Activated CD8-positive, alpha-beta memory T cell treated with anti-CD3 and anti-CD28 coated beads for 36 hours (primary cell): Measurements from ENCODE around the gene NR1D1. TPM values are rescaled to one million over a fixed set of nuclear protein-coding genes. Genes with fewer than 3 reads are reported as not detected.

ENCODE experiments used
- CTCF ChIA-PET: fragments of 350-600 bp; sonication (Branson Sonifier 250); formaldehyde crosslinking; loops from one replicate; lab custom pipeline; 2021; ENCODE audit warnings: antibody characterized with exemption; lab: Charles Lee
- POLR2A ChIA-PET: fragments of 350-600 bp; sonication (Branson Sonifier 250); formaldehyde crosslinking; loops from one replicate; lab custom pipeline; 2021; ENCODE audit warnings: antibody characterized with exemption; lab: Charles Lee
- total RNA-seq, 2 experiments: library from RNA; stranded (reverse); gene quantifications; one replicate each; pipeline ENCODE4 v1.2.3, GENCODE V29; 2021

Gene NR1D1
- total RNA-seq, 2 experiments from 2014 or later = 7.7 to 8.3 TPM

DNA sequence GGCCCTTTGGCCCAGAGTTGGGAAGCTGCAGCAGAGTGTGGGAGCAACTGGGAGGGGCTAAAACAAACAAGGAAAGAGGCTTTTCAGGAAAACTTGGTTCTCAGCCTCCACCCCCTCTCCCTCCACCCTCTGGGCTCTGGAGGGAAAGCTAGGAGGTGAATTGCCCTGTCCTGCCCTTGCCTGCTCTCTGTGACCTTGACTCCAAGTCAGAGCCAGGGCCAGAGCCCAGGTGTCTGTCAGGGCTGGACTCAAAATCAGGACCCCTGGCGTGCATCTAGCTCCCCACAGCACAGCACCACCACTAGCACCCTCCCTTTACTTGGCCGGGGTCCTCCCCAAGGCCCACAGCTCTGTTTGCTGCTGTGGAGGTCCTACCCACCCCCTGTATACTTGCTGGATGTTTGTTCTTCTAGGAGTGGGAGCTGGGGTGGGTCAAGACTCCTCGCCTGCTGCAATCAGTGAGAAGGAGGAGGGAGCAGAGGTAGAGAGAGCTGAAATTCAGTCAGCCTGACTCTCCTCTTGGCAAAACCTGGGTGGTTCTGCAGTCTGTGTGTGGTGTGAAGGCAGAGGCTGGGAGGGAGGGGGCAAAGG lies 2.8 kb upstream of the NR1D1 start:
- CTCF ChIA-PET = interaction anchor here (1.2 to 12.0 kb wide), 4 partner anchors 8 to 34 kb away, joined by 4 to 104 read pairs (median 6); no protein-coding TSS in a partner anchor
- POLR2A ChIA-PET = interaction anchor here (0.9 kb wide), 1 partner anchor 10 kb away, joined by 3 read pairs; no protein-coding TSS in a partner anchor

DNA sequence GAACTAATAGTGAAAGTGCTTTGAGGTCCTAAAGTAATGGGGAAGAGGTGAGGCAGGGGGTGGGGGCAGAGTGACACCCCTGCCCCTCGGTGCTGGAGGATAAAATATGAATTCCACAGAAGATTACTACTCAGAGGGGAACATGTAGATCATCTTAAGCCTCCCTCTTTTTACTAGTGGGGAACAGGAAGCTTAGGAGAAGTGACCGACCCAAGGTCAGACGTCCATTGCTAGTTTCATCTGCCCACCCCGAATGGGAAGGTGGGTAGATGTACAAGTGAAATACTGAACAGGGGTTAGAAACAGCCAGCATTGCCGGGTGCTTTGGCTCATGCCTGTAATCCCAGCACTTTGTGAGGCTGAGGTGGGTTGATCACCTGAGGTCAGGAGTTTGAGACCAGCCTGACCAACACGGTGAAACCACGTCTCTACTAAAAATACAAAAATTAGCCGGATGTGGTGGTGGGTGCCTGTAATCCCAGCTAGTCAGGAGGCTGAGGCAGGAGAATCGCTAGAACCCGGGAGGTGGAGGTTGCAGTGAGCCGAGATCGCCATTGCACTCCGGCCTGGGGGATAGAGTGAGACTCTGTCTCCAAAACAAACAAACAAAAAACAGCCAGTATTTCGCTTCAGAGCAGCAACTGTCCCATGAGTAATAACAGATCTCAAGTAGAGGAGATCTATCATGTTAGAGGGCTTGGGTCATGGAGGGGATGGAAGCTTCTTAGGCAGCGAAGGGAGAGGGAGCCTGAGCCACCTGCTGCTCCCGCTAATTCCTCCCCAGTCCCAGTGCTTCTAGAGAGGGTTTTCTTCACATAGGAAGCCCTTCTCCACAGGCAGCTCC lies 1.2 kb upstream of the NR1D1 start:
- POLR2A ChIA-PET = interaction anchor here (1.2 to 1.5 kb wide), 2 partner anchors 12 to 33 kb away, joined by 5 to 7 read pairs; no protein-coding TSS in a partner anchor
- CTCF ChIA-PET = interaction anchor here (0.6 to 12.0 kb wide), 5 partner anchors 10 to 67 kb away, joined by 3 to 104 read pairs (median 4); partner anchors contain the start of gene THRA

DNA sequence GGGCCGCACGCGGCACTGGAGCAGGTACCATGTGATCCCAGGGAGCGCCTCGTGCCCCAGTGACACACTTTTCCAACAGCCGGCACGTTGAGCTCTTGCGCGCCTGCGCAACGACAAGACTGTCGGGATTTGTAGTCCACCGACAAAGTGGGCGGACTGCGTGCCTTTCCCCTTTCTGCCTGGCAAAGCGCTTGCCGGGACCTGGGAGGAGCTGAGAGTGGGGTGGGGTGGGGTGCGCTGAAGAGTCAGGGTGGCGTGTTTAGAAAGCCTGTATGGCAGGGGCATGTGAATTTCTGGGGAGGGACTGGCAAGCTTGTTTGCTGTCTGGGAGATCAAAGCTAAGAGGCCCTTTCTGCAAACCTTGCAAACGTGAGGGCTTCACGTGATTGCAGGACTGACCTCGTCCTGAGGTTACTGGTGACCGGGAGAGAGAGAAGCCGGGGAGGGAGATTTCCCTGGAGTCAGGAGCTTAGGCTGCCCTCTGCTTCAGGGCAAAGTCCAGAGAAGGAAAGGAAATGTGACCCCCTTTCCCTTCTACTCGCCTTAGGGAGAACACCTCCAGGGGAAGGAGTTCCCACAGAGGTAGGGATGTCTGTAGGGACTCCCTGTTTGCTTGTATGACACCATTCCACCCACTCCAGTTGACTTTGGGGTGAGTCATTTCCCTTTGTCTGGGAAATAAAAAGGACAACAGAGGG lies 429 bp upstream of the NR1D1 start:
- POLR2A ChIA-PET = interaction anchor here (0.5 to 1.5 kb wide), 5 partner anchors 13 to 38 kb away, joined by 3 to 7 read pairs (median 5); partner anchors contain the start of gene THRA
- CTCF ChIA-PET = interaction anchor here (0.6 to 12.0 kb wide), 6 partner anchors 11 to 353 kb away, joined by 3 to 104 read pairs (median 8); no protein-coding TSS in a partner anchor

DNA sequence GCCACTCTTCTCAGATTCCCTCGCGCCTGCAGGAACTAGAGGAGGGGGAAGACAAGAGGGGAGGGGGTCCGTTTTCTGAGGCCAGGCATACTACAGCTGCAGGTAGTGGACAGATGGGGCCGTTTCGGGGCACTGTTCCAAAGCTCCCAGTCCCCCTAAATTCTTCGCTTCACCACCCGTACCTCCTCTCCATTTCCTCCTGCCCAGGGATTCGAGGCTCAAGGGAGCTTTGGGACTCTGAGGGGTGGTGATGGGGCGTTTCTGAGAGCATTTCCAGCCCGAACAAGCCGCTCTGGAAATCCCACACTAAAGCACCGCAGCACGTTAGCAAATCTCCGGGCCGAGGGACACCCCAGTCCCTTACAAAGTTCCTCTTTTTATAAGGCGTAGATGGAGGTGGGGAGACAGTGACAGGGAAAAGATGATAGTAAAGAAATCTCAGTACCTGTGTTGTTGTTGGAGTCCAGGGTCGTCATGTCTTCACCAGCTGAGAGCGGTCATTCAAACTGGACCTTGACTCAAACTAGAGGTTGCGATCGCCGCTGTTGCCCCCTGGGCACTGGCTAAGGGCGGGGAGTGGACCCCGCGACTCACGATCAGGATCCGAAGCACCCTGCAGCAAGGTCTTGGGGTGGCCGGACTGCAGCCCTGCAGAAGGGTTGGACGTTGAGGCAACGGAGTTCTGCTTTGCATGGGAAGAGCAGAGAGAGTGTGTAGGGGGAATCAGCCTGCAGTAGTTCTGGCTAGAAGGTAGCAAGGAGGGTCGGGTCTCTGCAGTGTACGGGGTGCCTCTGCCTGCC lies 570 bp downstream of the NR1D1 start:
- POLR2A ChIA-PET = interaction anchor here (0.5 to 1.5 kb wide), 4 partner anchors 13 to 31 kb away, joined by 4 to 7 read pairs (median 6); no protein-coding TSS in a partner anchor

DNA sequence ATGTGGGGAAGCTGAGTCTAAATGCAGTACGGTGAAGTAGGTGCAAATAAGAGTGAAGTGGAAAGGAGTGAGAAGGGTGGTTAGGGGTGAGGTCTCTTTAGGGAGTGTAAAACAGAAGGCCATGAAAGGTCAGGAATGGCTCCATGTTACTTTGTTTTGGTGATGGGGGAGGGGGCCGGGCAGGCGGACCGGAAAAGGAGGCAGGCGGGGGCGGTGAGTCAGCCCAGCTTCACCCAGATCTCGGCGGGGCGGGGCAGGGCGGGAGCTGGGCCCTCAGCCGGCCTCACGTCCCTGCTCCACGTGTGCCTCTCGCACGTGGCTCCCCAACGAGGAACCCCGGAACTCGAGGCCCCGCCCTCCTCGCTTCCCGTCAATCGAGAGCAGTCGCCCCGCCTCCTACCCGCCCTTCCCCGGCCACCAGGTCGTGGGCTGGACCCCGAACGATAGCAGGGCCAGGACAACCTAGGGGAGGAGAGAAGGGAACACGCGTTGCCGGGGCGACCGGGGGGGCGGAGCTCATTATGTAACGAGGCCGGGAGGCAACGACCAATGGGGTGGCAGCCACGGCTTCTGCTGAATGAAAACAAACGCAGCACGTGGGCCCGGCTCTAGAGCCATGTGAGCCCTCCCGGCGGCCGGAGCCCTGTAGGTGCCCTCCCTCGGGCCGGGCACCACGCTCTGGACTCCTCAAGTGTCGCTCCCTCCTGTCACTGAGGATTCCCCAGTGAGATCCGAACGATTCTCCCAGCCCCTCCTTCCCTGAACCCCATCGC lies 1.4 kb downstream of the NR1D1 start:
- ChIA-PET CTCF (interaction anchor here (0.7 to 12.0 kb wide), 9 partner anchors 8 to 218 kb away, joined by 3 to 104 read pairs (median 4); no protein-coding TSS in a partner anchor), POLR2A (interaction anchor here (0.6 to 1.3 kb wide), 2 partner anchors 14 to 53 kb away, joined by 3 to 7 read pairs; no protein-coding TSS in a partner anchor)

More for the DNA sequence above, 570 bp downstream of the NR1D1 start:
- CTCF ChIA-PET = interaction anchor here (0.6 to 12.0 kb wide), 7 partner anchors 12 to 120 kb away, joined by 3 to 104 read pairs (median 4); no protein-coding TSS in a partner anchor

DNA sequence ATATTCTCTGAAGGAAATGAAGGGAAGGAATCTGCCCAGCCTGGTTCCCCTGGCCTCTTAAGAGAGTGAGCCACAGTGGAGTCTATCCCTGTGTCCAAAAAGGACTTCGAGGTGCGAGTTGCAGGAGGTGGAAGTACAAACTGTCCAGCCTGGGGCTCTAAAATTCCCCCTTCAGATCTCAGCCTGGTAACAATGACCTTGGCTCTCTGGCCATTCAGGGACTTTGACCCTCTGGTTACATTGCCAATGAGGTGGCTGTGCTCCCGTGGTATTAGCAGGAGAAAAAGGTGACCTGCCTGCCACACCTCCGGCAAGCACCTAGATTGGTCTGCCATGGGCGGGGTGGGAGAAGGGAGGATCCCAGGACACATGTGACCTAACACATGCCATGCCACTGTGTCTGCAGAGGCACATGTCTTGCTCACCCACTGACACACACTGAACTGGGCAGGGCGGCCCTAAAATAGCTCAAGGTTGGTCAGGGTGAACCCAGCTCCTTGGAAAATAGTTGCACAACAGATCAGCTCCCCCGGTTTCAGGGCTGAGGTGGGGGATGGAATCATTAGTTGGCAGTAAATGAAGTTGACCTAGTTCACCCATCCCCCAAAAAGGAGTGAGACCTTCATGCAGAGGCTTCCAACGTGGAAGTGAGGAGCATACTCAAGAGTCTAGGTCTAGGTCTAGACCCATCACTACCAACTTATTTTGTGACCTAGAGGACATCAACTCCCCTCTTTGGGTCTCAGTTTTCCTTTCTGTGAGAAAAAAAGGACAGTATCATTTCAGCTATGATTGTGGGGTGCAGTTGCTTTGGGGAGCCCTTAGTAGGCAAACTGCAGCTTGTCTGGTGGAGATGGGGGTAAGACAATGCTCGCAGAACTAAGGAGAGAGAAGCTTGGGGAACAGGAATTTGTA lies 2.2 kb downstream of the NR1D1 start:
- POLR2A ChIA-PET = interaction anchor here (0.6 to 1.3 kb wide), 2 partner anchors 15 to 52 kb away, joined by 3 to 7 read pairs; no protein-coding TSS in a partner anchor

DNA sequence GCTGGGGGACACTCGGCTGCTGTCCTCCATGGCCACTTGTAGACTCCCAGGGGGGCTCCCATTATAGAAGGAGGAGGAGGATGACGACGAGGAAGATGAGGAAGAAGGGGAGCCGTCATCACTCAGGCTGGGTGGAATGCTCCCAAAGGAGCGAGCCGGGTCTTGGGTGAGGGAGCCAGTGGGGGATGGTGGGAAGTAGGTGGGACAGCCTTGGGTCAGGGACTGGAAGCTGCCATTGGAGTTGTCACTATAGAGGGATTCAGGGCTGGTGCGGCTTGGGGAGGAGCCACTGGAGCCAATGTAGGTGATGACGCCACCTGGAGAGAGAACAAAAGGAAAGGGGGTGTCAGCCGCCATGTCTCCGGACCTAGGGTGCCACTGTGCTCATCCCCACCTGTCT lies 3.3 kb downstream of the NR1D1 start:
- POLR2A ChIA-PET = interaction anchor here (0.5 kb wide), 1 partner anchor 52 kb away, joined by 5 read pairs; no protein-coding TSS in a partner anchor
- CTCF ChIA-PET = interaction anchor here (0.6 to 12.0 kb wide), 5 partner anchors 14 to 227 kb away, joined by 3 to 104 read pairs (median 3); no protein-coding TSS in a partner anchor

More for the DNA sequence above, 2.2 kb downstream of the NR1D1 start:
- CTCF ChIA-PET = interaction anchor here (0.9 to 12.0 kb wide), 9 partner anchors 9 to 226 kb away, joined by 3 to 104 read pairs (median 4); no protein-coding TSS in a partner anchor

DNA sequence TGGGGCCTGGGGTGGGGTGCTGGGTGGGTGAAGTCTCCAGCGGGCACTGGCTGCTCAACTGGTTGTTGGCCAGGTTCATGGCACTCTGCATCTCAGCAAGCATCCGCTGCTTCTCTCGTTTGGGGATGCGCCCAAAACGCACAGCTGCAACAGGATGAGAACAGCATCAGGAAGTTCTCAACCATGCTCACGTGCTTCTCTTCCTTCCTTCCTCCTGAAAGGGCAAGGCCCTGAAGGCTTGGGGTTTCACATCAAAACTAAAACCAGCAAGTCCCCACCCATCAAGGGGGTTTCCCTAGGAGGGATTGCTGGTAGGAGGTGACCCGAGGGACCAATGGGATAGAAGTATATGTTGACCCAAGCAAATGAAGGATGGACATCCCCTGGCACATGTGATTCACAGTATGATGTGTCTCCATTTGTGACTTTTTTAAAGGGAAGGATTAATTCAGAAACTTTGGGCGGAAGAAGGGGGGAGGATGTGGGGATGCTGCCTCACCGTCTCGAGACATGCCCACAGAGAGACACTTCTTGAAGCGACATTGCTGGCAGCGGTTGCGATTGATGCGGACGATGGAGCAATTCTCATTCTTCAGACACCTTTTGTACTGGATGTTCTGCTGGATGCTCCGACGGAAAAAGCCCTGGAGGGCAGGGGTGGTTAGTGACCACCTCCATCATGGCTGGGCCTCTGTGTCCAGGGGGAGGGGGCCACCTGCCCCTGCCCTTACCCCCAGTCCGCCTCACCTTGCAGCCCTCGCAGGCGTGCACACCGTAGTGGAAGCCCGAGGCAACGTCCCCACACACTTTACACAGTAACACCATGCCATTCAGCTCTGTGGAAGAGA lies 4.2 kb downstream of the NR1D1 start:
- CTCF ChIA-PET = interaction anchor here (1.0 to 12.0 kb wide), 5 partner anchors 11 to 28 kb away, joined by 3 to 104 read pairs (median 3); no protein-coding TSS in a partner anchor
- POLR2A ChIA-PET = interaction anchor here (0.5 to 0.7 kb wide), 2 partner anchors 44 to 51 kb away, joined by 4 to 5 read pairs; partner anchors contain the start of gene CASC3

DNA sequence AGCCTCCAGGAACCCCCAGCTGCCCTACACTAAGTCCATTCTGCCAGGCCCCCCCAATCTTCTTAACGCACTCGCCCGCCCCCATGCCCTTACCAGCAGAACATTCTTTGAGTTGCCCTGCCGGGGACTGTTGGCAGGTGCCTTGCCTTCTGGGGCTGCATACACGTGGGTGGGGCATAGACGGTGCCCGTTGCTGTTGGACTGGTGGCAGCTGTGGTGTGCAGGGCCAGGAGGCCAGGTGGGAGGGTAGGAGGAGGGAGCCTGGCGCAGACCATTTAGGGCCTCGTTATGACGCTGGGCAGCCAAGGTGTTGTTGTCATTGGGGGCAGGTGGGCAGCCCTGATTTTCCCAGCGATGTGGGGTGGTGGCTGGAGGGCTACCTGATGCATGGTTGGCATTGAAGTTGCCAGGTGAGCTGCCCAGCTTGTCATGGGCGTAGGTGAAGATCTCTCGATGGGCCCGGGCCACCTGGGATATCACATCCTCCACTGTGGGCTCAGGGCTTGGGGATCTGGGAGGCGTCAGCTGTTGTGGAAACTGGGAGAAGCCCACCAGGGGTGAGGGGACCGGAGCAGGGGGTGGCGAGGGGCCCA lies 4.9 kb downstream of the NR1D1 start:
- ChIA-PET CTCF (interaction anchor here (1.0 to 12.0 kb wide), 6 partner anchors 10 to 33 kb away, joined by 3 to 104 read pairs (median 4); no protein-coding TSS in a partner anchor), POLR2A (interaction anchor here (0.7 kb wide), 1 partner anchor 45 kb away, joined by 4 read pairs; the partner anchor contains the start of gene CASC3)

DNA sequence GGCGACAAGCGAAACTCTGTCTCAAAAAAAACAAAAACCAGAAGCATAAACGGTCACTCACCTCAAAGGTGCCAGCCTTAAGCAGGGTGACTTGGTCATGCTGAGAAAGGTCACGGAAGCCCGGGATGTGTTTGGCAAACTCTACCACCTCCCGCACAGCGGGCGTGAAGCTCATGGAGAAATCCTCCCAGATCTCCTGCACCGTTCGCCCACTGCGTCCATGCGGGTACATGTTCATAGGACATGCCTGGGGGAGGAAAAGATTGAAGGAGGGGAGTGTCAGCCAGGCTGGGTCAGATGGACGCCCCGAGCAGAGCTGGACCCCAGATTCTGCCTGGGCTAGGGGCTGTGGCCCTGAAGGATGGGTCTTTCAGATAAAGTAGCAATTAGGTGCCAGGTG lies 5.5 kb downstream of the NR1D1 start:
- ChIA-PET POLR2A (no interaction called here), CTCF (interaction anchor here (0.5 to 12.0 kb wide), 7 partner anchors 10 to 57 kb away, joined by 3 to 104 read pairs (median 3); no protein-coding TSS in a partner anchor)

DNA sequence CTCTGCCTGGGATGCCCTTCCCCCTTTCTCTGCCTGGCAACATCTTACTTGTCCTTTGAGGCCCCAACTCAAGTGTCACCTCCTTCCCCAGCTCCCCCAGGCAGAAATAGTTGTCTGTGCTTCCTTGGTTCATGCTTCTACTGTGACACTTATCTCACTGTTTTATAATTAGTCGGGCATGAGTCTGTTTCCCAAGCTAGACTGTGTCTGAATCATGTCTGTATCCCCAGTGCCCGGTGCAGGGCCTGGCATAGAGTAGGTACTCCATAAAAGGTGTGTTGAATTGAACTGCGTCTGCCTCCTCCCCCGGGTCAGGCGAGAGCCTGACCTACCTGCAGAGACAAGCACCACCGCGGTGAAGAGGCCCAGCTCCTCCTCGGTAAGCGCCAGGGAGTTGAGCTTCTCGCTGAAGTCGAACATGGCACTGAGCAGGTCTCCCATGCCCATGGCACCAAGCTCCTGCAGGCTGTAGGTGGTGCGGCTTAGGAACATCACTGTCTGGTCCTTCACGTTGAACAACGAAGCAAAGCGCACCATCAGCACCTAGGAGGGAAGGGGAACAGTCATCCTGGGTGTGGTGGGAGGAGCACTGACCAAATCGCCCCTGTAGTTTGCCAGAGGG lies 6.7 kb downstream of the NR1D1 start:
- POLR2A ChIA-PET = no interaction called here
- CTCF ChIA-PET = interaction anchor here (0.5 to 12.0 kb wide), 4 partner anchors 15 to 24 kb away, joined by 3 to 104 read pairs (median 5); no protein-coding TSS in a partner anchor

DNA sequence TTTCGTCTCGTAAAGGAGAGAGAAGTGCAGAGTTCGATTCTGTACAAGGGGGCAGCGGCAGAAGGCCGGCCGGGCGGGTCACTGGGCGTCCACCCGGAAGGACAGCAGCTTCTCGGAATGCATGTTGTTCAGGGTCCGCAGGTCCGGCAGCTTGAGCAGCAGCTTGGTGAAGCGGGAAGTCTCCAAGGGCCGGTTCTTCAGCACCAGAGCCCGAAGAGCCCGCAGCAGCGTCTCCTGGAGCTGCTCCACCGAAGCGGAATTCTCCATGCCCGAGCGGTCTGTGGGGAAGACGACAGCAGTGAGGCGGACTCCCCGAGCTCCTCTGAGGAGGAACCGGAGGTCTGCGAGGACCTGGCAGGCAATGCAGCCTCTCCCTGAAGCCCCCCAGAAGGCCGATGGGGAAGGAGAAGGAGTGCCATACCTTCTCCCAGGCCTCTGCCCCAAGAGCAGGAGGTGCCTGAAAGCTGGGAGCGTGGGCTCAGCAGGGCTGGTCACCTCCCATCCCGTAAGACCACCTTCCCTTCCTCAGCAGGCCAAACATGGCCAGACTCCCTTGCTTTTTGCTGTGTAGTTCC lies 7.3 kb downstream of the NR1D1 start:
- CTCF ChIA-PET = interaction anchor here (1.8 to 12.0 kb wide), 2 partner anchors 17 to 18 kb away, joined by 6 to 104 read pairs; no protein-coding TSS in a partner anchor
- POLR2A ChIA-PET = interaction anchor here (0.6 to 0.7 kb wide), 2 partner anchors 15 to 47 kb away, joined by 5 read pairs; partner anchors contain the start of gene CASC3

DNA sequence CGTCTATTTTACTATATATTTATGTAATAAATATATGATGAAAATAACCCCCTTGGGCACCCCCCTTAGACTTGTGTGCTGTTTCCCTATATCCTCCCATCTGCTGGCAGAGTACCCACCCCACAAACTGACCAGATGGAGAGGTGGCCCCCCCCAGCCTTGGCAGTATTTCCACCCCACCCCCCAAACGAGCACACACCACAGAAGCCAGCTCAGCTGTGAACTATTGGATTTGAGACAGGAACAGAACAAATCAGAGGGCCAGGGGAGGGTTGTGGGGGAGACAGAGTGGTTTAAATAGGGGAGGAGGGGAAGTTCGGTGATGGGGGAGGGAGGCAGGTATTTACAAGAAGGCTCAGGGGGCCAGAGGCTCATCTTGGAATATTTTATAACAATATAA lies 7.8 kb downstream of the NR1D1 start:
- ChIA-PET POLR2A (interaction anchor here (0.6 to 0.7 kb wide), 2 partner anchors 15 to 48 kb away, joined by 5 read pairs; partner anchors contain the start of gene CASC3), CTCF (interaction anchor here (12.0 kb wide), 1 partner anchor 19 kb away, joined by 104 read pairs; no protein-coding TSS in a partner anchor)
